ENCODE results near the gene SPINK2. TPM values are rescaled to one million over a fixed set of nuclear protein-coding genes. Genes with fewer than 3 reads are reported as not detected.

Gene SPINK2
- total and polyA plus RNA-seq, 2 of the 8 experiments (the other 6 are each of a cell fraction or from before 2014, with no cell fraction given), result 0.89 to 1.4 TPM

DNA sequence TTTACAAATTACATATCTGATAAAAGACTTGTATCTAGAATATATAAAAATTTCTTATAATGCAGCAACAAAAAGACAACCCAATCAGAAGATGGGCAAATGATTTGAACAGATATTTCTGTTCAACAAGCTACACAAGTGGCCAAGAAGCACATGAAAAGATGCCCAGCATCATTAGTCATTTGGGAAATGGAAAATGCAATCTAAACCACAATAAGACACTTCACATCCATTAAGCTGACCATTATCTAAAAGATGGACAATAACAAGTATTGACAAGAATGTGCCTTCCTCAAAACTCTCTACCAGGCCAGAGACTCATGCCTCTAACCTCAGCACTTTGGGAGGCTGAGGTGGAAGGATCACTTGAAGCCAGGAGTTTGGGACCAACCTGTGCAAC, 53.9 kb downstream of the SPINK2 start:
- H2BK5ac ChIP-seq (ENCODE audit: low read depth, low read length), result no peak overlapping the region
- H3K79me1 ChIP-seq (ENCODE audit: low read depth, low read length), result no peaks in the 10 kb centered on the region
- no peaks in the 10 kb centered on the region for H3K9me3 ChIP-seq (ENCODE audit: insufficient read depth in 2 of 2, low read depth in 1 of 2, low read length in 1 of 2)
- no peak overlapping the region for H2BK20ac ChIP-seq (ENCODE audit: low read length)
- H3K9ac ChIP-seq (replicated peaks in 1 of 4; ENCODE audit: extremely low read depth in 1 of 4, low read depth in 3 of 4, low read length in 3 of 4), result no peak overlapping the region
- no peak overlapping the region for H3K23ac ChIP-seq (ENCODE audit: insufficient read length)
- H2AK5ac ChIP-seq (ENCODE audit: low read depth, low read length), result no peak overlapping the region
- TF ChIP-seq ASH2L (IDR thresholded peaks at IDR 0.05; ENCODE audit: low read length) (no peak), SIRT6 (IDR thresholded peaks at IDR 0.05; ENCODE audit: low read length) (no peak)
- H3K4ac ChIP-seq (replicated peaks; ENCODE audit: insufficient read length, low read depth, low read length), result no peak overlapping the region
- H2BK12ac ChIP-seq (ENCODE audit: low read depth, low read length), result no peak overlapping the region
- no peak overlapping the region for H2AFZ ChIP-seq (ENCODE audit: low read length)
- H3K23me2 ChIP-seq (ENCODE audit: low read depth, low read length), result no peaks in the 10 kb centered on the region
- ChIA-PET POLR2A (ENCODE audit: partially characterized antibody) (no interaction called here), CTCF (ENCODE audit: partially characterized antibody) (no interaction called here)
- no peak overlapping the region for H3K4me3 ChIP-seq (ENCODE audit: extremely low read depth in 1 of 4, insufficient read depth in 2 of 4, low read depth in 3 of 4, low read length in 4 of 4)
- H4K8ac ChIP-seq (ENCODE audit: extremely low read depth, insufficient read depth, low read length), result no peak overlapping the region
- H3K4me1 ChIP-seq (replicated peaks in 1 of 4; ENCODE audit: control insufficient read depth in 3 of 4, insufficient read depth in 4 of 4, low read length in 3 of 4), result peaks cover 0 to 7% (median 3%) of the 10 kb centered on the region in 4 experiments; a peak in 3 of 7 replicates
- no peak overlapping the region for H3K56ac ChIP-seq (replicated peaks; ENCODE audit: insufficient read length, low read depth, low read length)
- H3K14ac ChIP-seq (ENCODE audit: insufficient read length), result no peak overlapping the region
- H2BK120ac ChIP-seq (replicated peaks; ENCODE audit: low read depth, low read length), result no peak overlapping the region
- no peaks in the 10 kb centered on the region for H4K20me1 ChIP-seq (replicated peaks in 1 of 2; ENCODE audit: control insufficient read depth in 1 of 2, insufficient read depth in 2 of 2, low read length in 2 of 2)
- no peak for FAIRE-seq
- H4K5ac ChIP-seq (ENCODE audit: insufficient read length, low read depth, low read length), result no peak overlapping the region
- H3K4me2 ChIP-seq (ENCODE audit: insufficient read depth in 1 of 2, low read depth in 2 of 2, low read length in 2 of 2), result no peak overlapping the region
- no peaks in the 10 kb centered on the region for H3K79me2 ChIP-seq (ENCODE audit: control insufficient read depth in 1 of 2, insufficient read depth in 2 of 2, low read length in 2 of 2)
- H3K36me3 ChIP-seq (ENCODE audit: control insufficient read depth in 2 of 4, insufficient read depth in 4 of 4, low read length in 3 of 4), result no peaks in the 10 kb centered on the region
- H3K27me3 ChIP-seq (replicated peaks in 1 of 4; ENCODE audit: control insufficient read depth in 3 of 4, extremely low read depth in 1 of 4, insufficient read depth in 3 of 4, low read length in 3 of 4), result no peaks in the 10 kb centered on the region
- no peak overlapping the region for H2BK15ac ChIP-seq (ENCODE audit: low read length)
- DNase-seq (ENCODE audit: low read depth in 1 of 2, low spot score in 2 of 2), result no peak
- H3K27ac ChIP-seq (ENCODE audit: low read depth, low read length), result no peak overlapping the region
- no peak overlapping the region for H3K18ac ChIP-seq (ENCODE audit: extremely low read depth, low read length)
- H4K91ac ChIP-seq (replicated peaks; ENCODE audit: insufficient read length, low read length), result no peak overlapping the region

Data from H1 (cell line).